ENCODE results near the gene FANCM.

Gene FANCM, protein sequence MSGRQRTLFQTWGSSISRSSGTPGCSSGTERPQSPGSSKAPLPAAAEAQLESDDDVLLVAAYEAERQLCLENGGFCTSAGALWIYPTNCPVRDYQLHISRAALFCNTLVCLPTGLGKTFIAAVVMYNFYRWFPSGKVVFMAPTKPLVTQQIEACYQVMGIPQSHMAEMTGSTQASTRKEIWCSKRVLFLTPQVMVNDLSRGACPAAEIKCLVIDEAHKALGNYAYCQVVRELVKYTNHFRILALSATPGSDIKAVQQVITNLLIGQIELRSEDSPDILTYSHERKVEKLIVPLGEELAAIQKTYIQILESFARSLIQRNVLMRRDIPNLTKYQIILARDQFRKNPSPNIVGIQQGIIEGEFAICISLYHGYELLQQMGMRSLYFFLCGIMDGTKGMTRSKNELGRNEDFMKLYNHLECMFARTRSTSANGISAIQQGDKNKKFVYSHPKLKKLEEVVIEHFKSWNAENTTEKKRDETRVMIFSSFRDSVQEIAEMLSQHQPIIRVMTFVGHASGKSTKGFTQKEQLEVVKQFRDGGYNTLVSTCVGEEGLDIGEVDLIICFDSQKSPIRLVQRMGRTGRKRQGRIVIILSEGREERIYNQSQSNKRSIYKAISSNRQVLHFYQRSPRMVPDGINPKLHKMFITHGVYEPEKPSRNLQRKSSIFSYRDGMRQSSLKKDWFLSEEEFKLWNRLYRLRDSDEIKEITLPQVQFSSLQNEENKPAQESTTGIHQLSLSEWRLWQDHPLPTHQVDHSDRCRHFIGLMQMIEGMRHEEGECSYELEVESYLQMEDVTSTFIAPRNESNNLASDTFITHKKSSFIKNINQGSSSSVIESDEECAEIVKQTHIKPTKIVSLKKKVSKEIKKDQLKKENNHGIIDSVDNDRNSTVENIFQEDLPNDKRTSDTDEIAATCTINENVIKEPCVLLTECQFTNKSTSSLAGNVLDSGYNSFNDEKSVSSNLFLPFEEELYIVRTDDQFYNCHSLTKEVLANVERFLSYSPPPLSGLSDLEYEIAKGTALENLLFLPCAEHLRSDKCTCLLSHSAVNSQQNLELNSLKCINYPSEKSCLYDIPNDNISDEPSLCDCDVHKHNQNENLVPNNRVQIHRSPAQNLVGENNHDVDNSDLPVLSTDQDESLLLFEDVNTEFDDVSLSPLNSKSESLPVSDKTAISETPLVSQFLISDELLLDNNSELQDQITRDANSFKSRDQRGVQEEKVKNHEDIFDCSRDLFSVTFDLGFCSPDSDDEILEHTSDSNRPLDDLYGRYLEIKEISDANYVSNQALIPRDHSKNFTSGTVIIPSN (N-terminal part only)

GRCh38 chr14:45135659-45136395 lies at the start of gene FANCM:
Gene FANCM (plus strand): TSS chr14:45135930. CDS start chr14:45136032, 102 bp downstream.
- ATAC-seq (ENCODE audit: insufficient read depth, low read depth): peak; percentile 71

GRCh38 chr14:45089813-45090212 lies 45.9 kb upstream of the FANCM start:
- H2AFZ ChIP-seq (ENCODE audit: low read depth, low read length): no peak overlapping the region
- H3K36me3 ChIP-seq (ENCODE audit: insufficient read depth, low read length): peaks cover 17% of the 10 kb centered on the region
- no peak for ATAC-seq (ENCODE audit: insufficient read depth, low read depth)
- H3K9me3 ChIP-seq (ENCODE audit: insufficient read depth, low read length, severe bottlenecking): no peaks in the 10 kb centered on the region
- no peak overlapping the region for H3K9ac ChIP-seq (ENCODE audit: low read depth, low read length)
- H4K20me1 ChIP-seq (ENCODE audit: insufficient read depth, low read length): peaks cover 69% of the 10 kb centered on the region
- no peaks in the 10 kb centered on the region for H3K27me3 ChIP-seq (ENCODE audit: insufficient read depth, low read length, poor library complexity)
- H3K79me2 ChIP-seq (ENCODE audit: insufficient read depth, low read length): peaks cover 99% of the 10 kb centered on the region
- no peak for TF ChIP-seq EZH2 (IDR thresholded peaks at IDR 0.05; ENCODE audit: borderline replicate concordance, low read depth, low read length, severe bottlenecking)
- TF ChIP-seq, protein P1, sequence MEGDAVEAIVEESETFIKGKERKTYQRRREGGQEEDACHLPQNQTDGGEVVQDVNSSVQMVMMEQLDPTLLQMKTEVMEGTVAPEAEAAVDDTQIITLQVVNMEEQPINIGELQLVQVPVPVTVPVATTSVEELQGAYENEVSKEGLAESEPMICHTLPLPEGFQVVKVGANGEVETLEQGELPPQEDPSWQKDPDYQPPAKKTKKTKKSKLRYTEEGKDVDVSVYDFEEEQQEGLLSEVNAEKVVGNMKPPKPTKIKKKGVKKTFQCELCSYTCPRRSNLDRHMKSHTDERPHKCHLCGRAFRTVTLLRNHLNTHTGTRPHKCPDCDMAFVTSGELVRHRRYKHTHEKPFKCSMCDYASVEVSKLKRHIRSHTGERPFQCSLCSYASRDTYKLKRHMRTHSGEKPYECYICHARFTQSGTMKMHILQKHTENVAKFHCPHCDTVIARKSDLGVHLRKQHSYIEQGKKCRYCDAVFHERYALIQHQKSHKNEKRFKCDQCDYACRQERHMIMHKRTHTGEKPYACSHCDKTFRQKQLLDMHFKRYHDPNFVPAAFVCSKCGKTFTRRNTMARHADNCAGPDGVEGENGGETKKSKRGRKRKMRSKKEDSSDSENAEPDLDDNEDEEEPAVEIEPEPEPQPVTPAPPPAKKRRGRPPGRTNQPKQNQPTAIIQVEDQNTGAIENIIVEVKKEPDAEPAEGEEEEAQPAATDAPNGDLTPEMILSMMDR (IDR thresholded peaks at IDR 0.05; ENCODE audit: borderline replicate concordance, extremely low read depth, low read length, poor library complexity, severe bottlenecking): no peak
- no peak overlapping the region for H3K27ac ChIP-seq (ENCODE audit: low read length)
- peak overlapping the region; percentile 20; the same call in 1 of the 2 replicates for H3K4me2 ChIP-seq (ENCODE audit: insufficient read depth, low read length)
- peaks cover 37% of the 10 kb centered on the region for H3K4me1 ChIP-seq (ENCODE audit: insufficient read depth, low read length)
- H3K4me3 ChIP-seq (ENCODE audit: low read depth in 1 of 2, low read length in 2 of 2): no peak overlapping the region
- DNase-seq: no peak

More at GRCh38 chr14:45135659-45136395, at the start of gene FANCM:
- Histone ChIP-seq H3K9me3 (ENCODE audit: insufficient read depth, low read length, severe bottlenecking) (no peaks in the 10 kb centered on the region), H3K4me2 (ENCODE audit: insufficient read depth, low read length) (peak within 1 kb of the TSS; percentile 87), H3K27me3 (ENCODE audit: insufficient read depth, low read length, poor library complexity) (no peaks in the 10 kb centered on the region), H3K4me3 (ENCODE audit: low read depth in 1 of 2, low read length in 2 of 2) (peak within 1 kb of the TSS; percentile 98 to 99), H4K20me1 (ENCODE audit: insufficient read depth, low read length) (peaks cover 7% of the 10 kb centered on the region), H2AFZ (ENCODE audit: low read depth, low read length) (peak within 1 kb of the TSS; percentile 99), H3K4me1 (ENCODE audit: insufficient read depth, low read length) (peaks cover 63% of the 10 kb centered on the region), H3K27ac (ENCODE audit: low read length) (peak within 1 kb of the TSS; percentile 96), H3K36me3 (ENCODE audit: insufficient read depth, low read length) (peaks cover 15% of the 10 kb centered on the region), H3K9ac (ENCODE audit: low read depth, low read length) (peak within 1 kb of the TSS; percentile 95), H3K79me2 (ENCODE audit: insufficient read depth, low read length) (peaks cover 85% of the 10 kb centered on the region)
- TF ChIP-seq, protein P1 (IDR thresholded peaks at IDR 0.05; ENCODE audit: borderline replicate concordance, extremely low read depth, low read length, poor library complexity, severe bottlenecking): no peak
- no peak for TF ChIP-seq EZH2 (IDR thresholded peaks at IDR 0.05; ENCODE audit: borderline replicate concordance, low read depth, low read length, severe bottlenecking)
- DNase-seq: peak; percentile 95

DNA sequence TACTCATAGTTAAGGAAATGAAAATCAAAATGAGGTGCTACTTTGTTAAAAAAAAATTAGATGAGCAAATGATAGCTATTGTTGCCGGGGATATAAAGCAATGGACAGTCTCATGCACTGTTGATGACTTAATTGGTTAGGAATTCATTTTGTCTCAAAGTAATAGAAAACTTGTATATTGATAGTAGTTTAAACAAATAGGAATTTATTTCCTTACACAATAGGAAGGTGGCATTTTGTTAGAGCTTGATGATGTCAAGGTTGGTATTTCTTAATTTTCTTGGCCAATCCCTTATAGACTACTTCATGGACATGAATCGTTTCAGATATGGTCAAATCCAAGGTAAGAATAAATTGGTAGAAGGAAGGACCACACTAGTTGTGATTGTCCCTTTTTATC lies 44.0 kb upstream of the FANCM start:
- Histone ChIP-seq H4K20me1 (ENCODE audit: insufficient read depth, low read length) (peaks cover 64% of the 10 kb centered on the region), H3K9me3 (ENCODE audit: insufficient read depth, low read length, severe bottlenecking) (no peaks in the 10 kb centered on the region), H3K4me2 (ENCODE audit: insufficient read depth, low read length) (no peak overlapping the region), H3K27ac (ENCODE audit: low read length) (no peak overlapping the region), H3K9ac (ENCODE audit: low read depth, low read length) (no peak overlapping the region), H3K36me3 (ENCODE audit: insufficient read depth, low read length) (peaks cover 35% of the 10 kb centered on the region), H3K27me3 (ENCODE audit: insufficient read depth, low read length, poor library complexity) (no peaks in the 10 kb centered on the region), H3K79me2 (ENCODE audit: insufficient read depth, low read length) (peaks cover 99% of the 10 kb centered on the region), H3K4me1 (ENCODE audit: insufficient read depth, low read length) (peaks cover 18% of the 10 kb centered on the region), H3K4me3 (ENCODE audit: low read depth in 1 of 2, low read length in 2 of 2) (no peak overlapping the region), H2AFZ (ENCODE audit: low read depth, low read length) (no peak overlapping the region)
- no peak for DNase-seq
- TF ChIP-seq EZH2 (IDR thresholded peaks at IDR 0.05; ENCODE audit: borderline replicate concordance, low read depth, low read length, severe bottlenecking): no peak
- TF ChIP-seq, protein P1 (IDR thresholded peaks at IDR 0.05; ENCODE audit: borderline replicate concordance, extremely low read depth, low read length, poor library complexity, severe bottlenecking): no peak
- ATAC-seq (ENCODE audit: insufficient read depth, low read depth): no peak

Measured in DND-41 (cell line).